HEK293 (cell line): ENCODE data around the gene CD3D.

Source experiments
- CTCF ChIP-seq: fragments of 450-650 bp; formaldehyde crosslinking; IDR thresholded peaks from 2 replicates; pipeline ENCODE4 v1.5.1; 2016; ENCODE audit warnings: missing biosample characterization, missing genetic modification characterization
- SP3 ChIP-seq: fragments of 450-650 bp; formaldehyde crosslinking; IDR thresholded peaks from 2 replicates; pipeline ENCODE4 v1.5.1; 2016; ENCODE audit warnings: missing biosample characterization, missing genetic modification characterization
- ZBTB8A ChIP-seq: fragments of 450-650 bp; formaldehyde crosslinking; IDR thresholded peaks from 2 replicates; pipeline ENCODE4 v1.5.1; 2016; ENCODE audit warnings: missing biosample characterization, missing genetic modification characterization
- ZNF239 ChIP-seq: fragments of 450-650 bp; formaldehyde crosslinking; IDR thresholded peaks from 2 replicates; pipeline ENCODE4 v1.5.1; 2016; ENCODE audit warnings: missing biosample characterization, missing genetic modification characterization
- ZNF585B ChIP-seq: fragments of 450-650 bp; formaldehyde crosslinking; IDR thresholded peaks from 2 replicates; pipeline ENCODE4 v1.5.1; 2016; ENCODE audit warnings: missing biosample characterization, missing genetic modification characterization

- TF ChIP-seq ZNF585B (tag by site-specific recombination), result no peak
- TF ChIP-seq SP3 (tag by site-specific recombination), result no peak
- no peak for TF ChIP-seq ZNF239 (tag by site-specific recombination)
- no peak for TF ChIP-seq CTCF (tag by site-specific recombination)
- no peak for TF ChIP-seq ZBTB8A (tag by site-specific recombination)
Measured at GRCh38 chr11:118341261-118341660, 1.2 kb downstream of the CD3D start.
